GM19025 (cell line): ENCODE data around the gene KPNB1.

Experiments
- ATAC-seq: cut with Tn5 transposase; IDR thresholded peaks from one replicate; pipeline ENCODE4 v1.9.1; 2021; ENCODE audit warnings: mild to moderate bottlenecking, low read depth, moderate library complexity; ENCODE audit not compliant: unreplicated experiment

KPNB1 gene

DNA sequence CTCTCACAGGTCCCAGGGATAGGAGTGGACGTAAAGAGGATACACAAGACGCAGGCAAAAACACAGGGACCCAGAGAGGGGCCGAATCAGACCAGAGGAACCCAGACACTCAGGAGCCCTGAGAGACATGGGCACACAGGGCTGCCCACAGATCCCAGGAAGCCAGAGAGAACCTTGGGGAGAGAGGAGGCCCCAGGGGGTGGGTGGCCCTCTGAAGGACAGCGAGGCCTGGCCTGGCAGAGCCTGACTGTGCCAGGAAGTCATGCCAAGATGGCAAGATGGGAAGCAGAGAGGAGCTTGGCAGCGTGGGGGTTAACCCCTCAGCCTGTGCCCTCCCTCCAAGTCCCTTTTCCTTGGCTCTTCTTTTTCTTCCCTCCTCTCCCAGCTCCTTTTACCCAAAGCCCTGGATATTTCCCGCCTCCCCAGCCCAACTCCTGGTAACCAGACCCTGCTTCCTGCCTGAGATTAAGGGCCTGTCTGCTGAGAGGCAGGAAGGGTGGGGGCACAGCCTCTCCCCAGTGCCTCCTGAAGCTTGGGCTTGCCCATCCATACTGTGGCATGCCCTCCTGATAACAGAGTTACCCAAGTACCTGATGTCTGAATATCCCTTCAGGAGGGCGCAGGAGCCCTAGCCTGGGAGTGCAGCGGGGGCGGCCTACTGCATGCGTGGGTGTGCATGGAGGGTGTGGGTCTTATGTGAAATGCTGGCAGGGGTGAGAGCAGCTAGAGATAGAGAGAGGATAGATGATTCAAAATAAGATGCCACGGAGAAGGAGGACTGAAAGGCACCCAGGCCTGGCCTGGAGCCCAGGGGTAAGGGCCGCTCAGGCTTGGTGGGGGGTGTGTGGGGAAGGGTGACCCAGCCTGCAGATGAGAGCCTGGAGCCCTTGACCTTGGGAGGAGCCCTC is 77.3 kb downstream of the KPNB1 start:
- no peak for ATAC-seq

DNA sequence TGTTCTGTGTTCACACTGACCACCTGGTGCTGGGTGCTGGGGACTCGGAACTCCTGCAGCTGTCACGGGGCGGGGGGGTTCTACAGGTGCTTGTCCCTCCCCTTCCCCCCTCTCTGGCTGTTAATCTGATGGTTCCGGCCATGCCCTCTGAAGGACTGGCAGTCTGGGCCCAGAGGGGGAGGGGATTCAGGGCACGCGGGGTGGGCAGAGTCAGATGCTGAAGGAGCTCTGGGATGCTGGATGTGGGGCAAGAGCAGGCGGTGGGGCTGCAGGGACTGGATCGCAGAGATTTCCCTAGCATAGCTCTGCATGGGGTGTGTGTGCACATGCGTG is 78.0 kb downstream of the KPNB1 start:
- no peak for ATAC-seq

DNA sequence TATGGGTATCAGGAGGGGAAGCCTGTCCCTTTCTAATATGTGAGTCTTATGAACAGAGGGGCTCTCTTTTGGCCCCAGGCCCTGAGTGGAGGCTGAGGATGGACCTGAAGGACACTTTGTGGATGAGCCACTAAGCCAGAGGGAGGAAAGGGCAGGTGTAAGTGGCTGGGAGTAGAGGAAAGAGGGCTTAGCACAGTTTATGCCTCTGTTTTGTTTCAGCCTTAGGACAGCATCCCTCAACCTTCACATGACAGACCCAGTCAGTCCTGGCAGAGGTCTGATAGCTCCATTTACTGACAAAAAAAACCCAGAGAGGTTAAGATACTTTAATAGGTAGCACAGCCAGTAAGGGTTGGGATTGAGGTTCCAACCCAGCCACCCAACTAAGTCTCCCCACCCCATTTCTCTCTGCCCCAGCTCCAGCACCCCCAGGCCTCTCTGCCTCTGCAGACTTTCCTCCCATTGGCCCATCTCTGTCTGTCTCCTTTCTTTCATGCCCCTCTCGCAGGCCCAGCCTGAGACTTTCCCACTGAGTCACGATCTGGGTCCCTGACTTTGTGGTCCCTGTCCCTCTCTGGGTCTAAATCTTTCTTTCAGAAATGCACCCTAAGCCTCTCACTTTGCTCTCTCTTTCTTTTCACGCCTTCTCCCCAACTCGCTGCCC is 78.6 kb downstream of the KPNB1 start:
- no peak for ATAC-seq

DNA sequence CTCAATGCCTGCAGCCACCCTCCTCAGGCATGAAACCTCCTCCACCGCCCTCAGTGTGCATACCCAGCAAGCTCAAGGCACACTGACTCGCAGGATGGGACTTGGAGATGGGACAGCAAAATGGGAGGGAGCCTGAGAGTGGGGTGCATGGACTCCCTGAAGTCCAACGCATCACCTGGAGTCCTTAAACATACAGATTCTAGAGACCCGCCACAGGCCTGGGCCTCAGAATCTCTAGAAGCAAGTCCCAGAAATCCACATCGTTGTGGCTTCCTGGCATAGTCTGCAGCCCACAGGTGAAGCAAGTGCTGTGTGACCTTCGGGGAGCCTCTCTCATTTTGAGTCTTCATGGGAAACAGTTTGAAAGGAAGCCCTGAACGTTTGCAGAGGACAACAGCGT is 79.8 kb downstream of the KPNB1 start:
- ATAC-seq, result no peak

DNA sequence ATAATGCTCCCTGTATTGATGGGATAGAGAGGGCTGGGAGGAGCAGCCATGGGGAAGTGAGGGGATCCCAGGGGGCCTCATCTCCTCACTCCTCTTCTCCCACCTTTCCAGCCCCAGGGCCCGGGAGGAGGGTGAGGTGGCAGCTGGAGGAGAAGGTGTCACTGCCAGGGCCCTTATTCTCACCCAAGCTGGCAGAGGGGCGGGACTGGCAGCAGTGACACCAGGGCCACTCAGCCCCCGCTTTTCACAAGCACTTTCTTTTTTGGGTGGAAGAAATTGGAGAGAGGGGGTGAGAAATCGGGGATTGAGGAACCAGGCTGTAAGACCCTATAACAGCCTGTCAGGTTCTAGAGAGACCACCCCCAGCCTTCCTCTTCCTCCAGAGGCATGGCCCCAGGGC is 81.0 kb downstream of the KPNB1 start:
- no peak for ATAC-seq

DNA sequence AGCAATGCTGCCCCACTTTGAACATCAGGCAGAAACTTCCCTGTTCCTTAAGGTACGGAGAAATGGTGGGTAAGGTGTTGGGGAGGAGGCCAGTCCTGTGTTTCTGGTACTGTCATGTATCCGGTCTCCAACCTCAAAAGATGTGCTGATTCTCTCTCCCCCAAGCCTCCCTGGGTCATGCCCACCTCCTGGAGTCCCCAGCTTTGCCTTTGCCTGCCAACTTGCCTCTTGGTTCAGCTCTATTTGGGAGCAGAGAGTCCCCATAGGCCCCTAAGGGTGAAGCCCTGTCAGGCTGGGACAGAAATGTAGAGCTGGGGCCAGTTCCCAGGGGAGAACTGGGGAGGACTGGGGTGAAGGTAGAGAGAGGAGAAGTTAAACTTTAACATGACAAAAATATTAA is 81.7 kb downstream of the KPNB1 start:
- no peak for ATAC-seq

DNA sequence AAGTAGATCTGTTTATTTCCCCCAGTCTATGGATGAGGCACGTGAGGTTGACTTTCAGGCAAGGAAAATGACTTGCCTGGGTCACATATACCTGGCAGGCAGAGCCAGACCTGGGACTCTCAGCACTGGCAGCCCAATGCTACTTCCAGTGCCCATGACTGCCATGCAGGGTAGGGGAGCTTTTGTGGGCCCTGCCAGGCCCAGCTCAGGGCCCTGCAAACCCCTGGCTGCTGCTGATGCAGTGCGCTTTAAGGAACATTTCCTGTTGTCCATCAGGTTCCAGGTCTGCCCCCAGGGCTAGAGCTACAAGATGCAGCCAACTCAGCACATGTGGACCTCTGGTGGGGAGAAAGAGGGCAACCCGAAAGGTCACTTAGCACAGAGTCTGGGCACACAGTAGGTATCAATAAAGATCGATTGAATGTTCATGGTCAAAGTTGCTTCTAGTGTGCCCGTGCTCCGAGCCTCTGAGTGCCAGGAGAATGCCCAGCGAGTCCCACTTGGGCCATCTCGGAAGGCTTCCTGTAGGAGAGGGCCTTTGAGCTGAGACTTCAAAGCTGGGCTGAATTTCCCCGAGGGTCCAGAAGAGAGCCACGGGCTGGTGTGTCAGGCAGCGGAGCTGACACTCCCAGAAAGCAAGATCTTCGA is 82.8 kb downstream of the KPNB1 start:
- ATAC-seq, result no peak

DNA sequence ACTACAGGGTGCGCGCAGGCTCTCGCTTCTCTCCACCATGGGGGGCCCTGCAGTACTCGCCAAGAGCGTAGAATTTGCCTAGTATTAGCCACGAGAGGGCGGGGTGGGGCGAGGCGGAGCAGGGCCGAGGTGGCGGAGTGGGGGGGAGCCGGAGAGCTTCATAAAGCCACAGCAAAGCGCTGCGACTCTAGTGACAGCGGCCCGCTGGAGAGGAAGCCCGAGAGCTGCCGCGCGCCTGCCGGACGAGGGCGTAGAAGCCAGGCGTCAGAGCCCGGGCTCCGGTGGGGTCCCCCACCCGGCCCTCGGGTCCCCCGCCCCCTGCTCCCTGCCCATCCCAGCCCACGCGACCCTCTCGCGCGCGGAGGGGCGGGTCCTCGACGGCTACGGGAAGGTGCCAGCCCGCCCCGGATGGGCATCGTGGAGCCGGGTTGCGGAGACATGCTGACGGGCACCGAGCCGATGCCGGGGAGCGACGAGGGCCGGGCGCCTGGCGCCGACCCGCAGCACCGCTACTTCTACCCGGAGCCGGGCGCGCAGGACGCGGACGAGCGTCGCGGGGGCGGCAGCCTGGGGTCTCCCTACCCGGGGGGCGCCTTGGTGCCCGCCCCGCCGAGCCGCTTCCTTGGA is 83.4 kb downstream of the KPNB1 start, which contains the start of gene TBX21:
Gene TBX21, plus strand, starts transcription at position 190 of the 627 bp plus-strand sequence. Its CDS starts 219 bp downstream, at position 409.
- peak; percentile 64 for ATAC-seq

DNA sequence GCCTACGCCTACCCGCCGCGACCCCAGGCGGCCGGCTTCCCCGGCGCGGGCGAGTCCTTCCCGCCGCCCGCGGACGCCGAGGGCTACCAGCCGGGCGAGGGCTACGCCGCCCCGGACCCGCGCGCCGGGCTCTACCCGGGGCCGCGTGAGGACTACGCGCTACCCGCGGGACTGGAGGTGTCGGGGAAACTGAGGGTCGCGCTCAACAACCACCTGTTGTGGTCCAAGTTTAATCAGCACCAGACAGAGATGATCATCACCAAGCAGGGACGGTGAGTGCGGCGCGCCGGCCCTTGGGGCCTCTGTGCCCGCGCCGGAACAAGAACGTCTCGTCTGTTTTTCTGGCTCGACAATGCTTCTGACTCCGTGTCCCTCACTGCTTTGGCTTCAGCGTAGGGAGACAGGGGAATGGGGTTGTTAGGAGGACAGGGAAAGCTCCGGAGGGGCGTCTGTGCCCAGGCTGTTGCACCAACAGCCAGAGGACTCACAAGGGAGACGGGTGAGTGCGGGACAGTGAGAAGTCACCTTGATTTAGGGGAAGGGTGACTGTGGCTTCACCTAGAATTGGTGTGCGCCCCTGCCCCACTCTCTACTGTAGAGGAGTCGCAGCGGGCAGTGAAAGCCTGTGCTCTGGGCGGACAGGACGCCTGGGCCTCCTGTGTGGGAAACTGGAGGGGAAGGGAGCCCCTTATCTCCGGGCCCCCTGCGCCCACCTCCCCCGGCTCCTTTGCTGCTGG is 84.1 kb downstream of the KPNB1 start:
- ATAC-seq, result peak; percentile 15

DNA sequence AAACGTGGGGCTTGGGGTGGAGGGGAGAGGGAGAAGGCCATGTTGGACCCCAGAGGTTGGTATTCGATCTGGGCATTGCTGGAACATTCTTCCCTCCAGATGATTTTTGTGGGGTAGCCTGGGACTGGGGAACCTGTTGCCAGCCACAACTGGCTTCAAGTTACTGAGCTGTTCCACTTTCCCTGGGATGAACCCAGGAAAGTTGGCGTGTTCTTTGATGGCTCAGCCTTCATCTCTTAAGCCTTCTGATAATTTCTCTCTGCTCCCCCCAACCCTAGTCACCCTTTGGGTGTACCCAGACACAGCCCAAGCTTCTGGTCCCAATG is 85.4 kb downstream of the KPNB1 start:
- no peak for ATAC-seq
